ENCODE measurements around the gene FBXW7. TPM values are rescaled to one million over a fixed set of nuclear protein-coding genes. Genes with fewer than 3 reads are reported as not detected.

FBXW7 gene
- total and polyA plus RNA-seq, 2 of the 8 experiments (the other 6 are each of a cell fraction or from before 2014, with no cell fraction given): 6.0 to 26.7 TPM

DNA sequence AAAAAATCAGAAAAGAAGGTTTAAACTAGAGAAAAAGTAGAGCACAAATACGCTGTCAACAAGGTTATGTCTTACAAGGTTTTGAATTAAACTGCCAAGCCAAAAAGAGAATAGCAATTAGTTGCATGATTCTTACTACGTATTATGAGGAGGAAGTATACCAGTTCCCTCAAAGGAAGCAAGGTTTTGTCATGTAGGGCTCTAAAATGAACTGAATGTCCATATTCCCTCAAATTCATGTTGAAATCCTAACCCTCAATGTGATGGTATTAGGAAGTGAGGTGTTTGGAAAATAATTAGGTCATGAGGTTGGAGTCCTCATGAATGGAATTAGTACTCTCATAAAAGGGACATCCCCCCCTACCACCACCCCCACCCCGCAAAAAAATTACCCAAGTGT lies 201.0 kb downstream of the FBXW7 start:
- no peak for FAIRE-seq
- Histone ChIP-seq H3K4ac (replicated peaks; ENCODE audit: insufficient read length, low read depth, low read length) (no peak overlapping the region), H3K18ac (ENCODE audit: extremely low read depth, low read length) (no peak overlapping the region), H3K36me3 (ENCODE audit: control insufficient read depth in 2 of 4, insufficient read depth in 4 of 4, low read length in 3 of 4) (peaks cover 0 to 4% (median 0%) of the 10 kb centered on the region in 4 experiments; a peak in 2 of 8 replicates), H3K56ac (replicated peaks; ENCODE audit: insufficient read length, low read depth, low read length) (no peak overlapping the region), H3K9me3 (ENCODE audit: insufficient read depth in 2 of 2, low read depth in 1 of 2, low read length in 1 of 2) (no peaks in the 10 kb centered on the region), H3K23ac (ENCODE audit: insufficient read length) (no peak overlapping the region), H3K27me3 (replicated peaks in 1 of 4; ENCODE audit: control insufficient read depth in 3 of 4, extremely low read depth in 1 of 4, insufficient read depth in 3 of 4, low read length in 3 of 4) (no peaks in the 10 kb centered on the region), H4K91ac (replicated peaks; ENCODE audit: insufficient read length, low read length) (no peak overlapping the region), H4K8ac (ENCODE audit: extremely low read depth, insufficient read depth, low read length) (no peak overlapping the region), H2AFZ (ENCODE audit: low read length) (no peak overlapping the region), H2AK5ac (ENCODE audit: low read depth, low read length) (no peak overlapping the region), H3K4me3 (ENCODE audit: extremely low read depth in 1 of 4, insufficient read depth in 2 of 4, low read depth in 3 of 4, low read length in 4 of 4) (no peak overlapping the region), H2BK20ac (ENCODE audit: low read length) (no peak overlapping the region), H2BK15ac (ENCODE audit: low read length) (no peak overlapping the region), H3K4me2 (ENCODE audit: insufficient read depth in 1 of 2, low read depth in 2 of 2, low read length in 2 of 2) (no peak overlapping the region), H4K20me1 (replicated peaks in 1 of 2; ENCODE audit: control insufficient read depth in 1 of 2, insufficient read depth in 2 of 2, low read length in 2 of 2) (no peaks in the 10 kb centered on the region), H2BK5ac (ENCODE audit: low read depth, low read length) (no peak overlapping the region), H3K23me2 (ENCODE audit: low read depth, low read length) (no peaks in the 10 kb centered on the region), H2BK12ac (ENCODE audit: low read depth, low read length) (no peak overlapping the region), H3K14ac (ENCODE audit: insufficient read length) (no peak overlapping the region), H3K27ac (ENCODE audit: low read depth, low read length) (no peak overlapping the region), H3K9ac (replicated peaks in 1 of 4; ENCODE audit: extremely low read depth in 1 of 4, low read depth in 3 of 4, low read length in 3 of 4) (no peak overlapping the region), H3K79me2 (ENCODE audit: control insufficient read depth in 1 of 2, insufficient read depth in 2 of 2, low read length in 2 of 2) (no peaks in the 10 kb centered on the region), H4K5ac (ENCODE audit: insufficient read length, low read depth, low read length) (no peak overlapping the region), H3K4me1 (replicated peaks in 1 of 4; ENCODE audit: control insufficient read depth in 3 of 4, insufficient read depth in 4 of 4, low read length in 3 of 4) (no peaks in the 10 kb centered on the region), H2BK120ac (replicated peaks; ENCODE audit: low read depth, low read length) (no peak overlapping the region), H3K79me1 (ENCODE audit: low read depth, low read length) (no peaks in the 10 kb centered on the region)
- ChIA-PET POLR2A (ENCODE audit: partially characterized antibody) (no interaction called here), CTCF (ENCODE audit: partially characterized antibody) (interaction anchor here (0.6 to 1.0 kb wide), 2 partner anchors 51 to 732 kb away, joined by 4 to 5 read pairs; no protein-coding TSS in a partner anchor)
- 62% methylated on average over 3 of the region's 3 CpGs; no CpG with 5 or more reads in 1 of the 2 experiments for WGBS, 2 experiments (ENCODE audit: extremely low coverage in 1 of 2, insufficient coverage in 1 of 2, insufficient read length in 1 of 2, insufficient replicate concordance in 2 of 2, low coverage in 1 of 2, low lambda C conversion rate in 2 of 2, missing lambda C conversion rate in 1 of 2)
- no peak for DNase-seq (ENCODE audit: low read depth in 1 of 2, low spot score in 2 of 2)
- TF ChIP-seq SP2 (IDR thresholded peaks at IDR 0.05; ENCODE audit: low read length) (no peak), TBP (IDR thresholded peaks at IDR 0.05; ENCODE audit: low read depth, low read length) (no peak), RNF2 (IDR thresholded peaks at IDR 0.05; ENCODE audit: borderline replicate concordance, low read depth, low read length, missing control alignments, poor library complexity, severe bottlenecking) (no peak), CHD2 (IDR thresholded peaks at IDR 0.05; ENCODE audit: low read length) (no peak), BACH1 (IDR thresholded peaks at IDR 0.05; ENCODE audit: low read length) (no peak)
